Measurements from ENCODE around the gene SCOC. TPM values are rescaled to one million over a fixed set of nuclear protein-coding genes. Genes with fewer than 3 reads are reported as not detected.
A peak's percentile ranks its signal among the peaks of the same experiment; 100 is the strongest.

The SCOC gene
- total and polyA plus RNA-seq, 2 donors (not counting 3 experiments of a cell fraction or from before 2014, with no cell fraction given), result 12.3 to 38.3 TPM

- peak overlapping the region; percentile 82 for H3K9ac ChIP-seq (replicated peaks; ENCODE audit: extremely low read depth, insufficient read depth, low read length)
- FAIRE-seq, result no peak
Observed at GRCh38 chr4:140374130-140374477, 658 bp downstream of the SCOC start.

More at GRCh38 chr4:140374130-140374477, 658 bp downstream of the SCOC start:
- DNase-seq (ENCODE audit: low read depth, low spot score), result no peak
- Histone ChIP-seq H3K36me3 (ENCODE audit: control insufficient read depth in 2 of 2, extremely low read depth in 1 of 2, insufficient read depth in 2 of 2, low read length in 2 of 2) (peaks cover 0 to 2% of the 10 kb centered on the region in 2 experiments), H3K9me3 (replicated peaks; ENCODE audit: control insufficient read depth, insufficient read depth, low read length) (no peaks in the 10 kb centered on the region), H4K20me1 (replicated peaks; ENCODE audit: control insufficient read depth, extremely low read depth, insufficient read depth, low read length) (no peaks in the 10 kb centered on the region), H3K79me2 (ENCODE audit: control insufficient read depth, insufficient read depth, low read length) (peaks cover 38% of the 10 kb centered on the region), H3K9me1 (replicated peaks; ENCODE audit: control insufficient read depth, extremely low read depth, insufficient read depth, low read length) (no peaks in the 10 kb centered on the region), H3K4me1 (ENCODE audit: control insufficient read depth, extremely low read depth, insufficient read depth, low read length) (peaks cover 14% of the 10 kb centered on the region), H3K27me3 (ENCODE audit: control insufficient read depth in 2 of 2, insufficient read depth in 2 of 2, low read length in 2 of 2) (no peaks in the 10 kb centered on the region), H3K4me3 (replicated peaks in 1 of 3; ENCODE audit: insufficient read depth in 1 of 3, low read depth in 1 of 3, low read length in 3 of 3) (peak overlapping the region; percentile 76 to 79 (median 78)), H3K4me2 (ENCODE audit: insufficient read depth, low read length) (peak overlapping the region; percentile 93), H2AFZ (ENCODE audit: low read depth, low read length) (peak overlapping the region; percentile 81), H3K27ac (ENCODE audit: insufficient read depth, low read depth, low read length) (peak overlapping the region; percentile 61)
- TF ChIP-seq POLR2A (IDR thresholded peaks at IDR 0.05; ENCODE audit: low read depth, low read length) (no peak), EZH2 (IDR thresholded peaks at IDR 0.05; ENCODE audit: borderline replicate concordance, low read depth, low read length, severe bottlenecking) (no peak), GATA2 (IDR thresholded peaks at IDR 0.05; ENCODE audit: insufficient read depth, insufficient read length, low read depth, low read length) (no peak), JUN (IDR thresholded peaks at IDR 0.05; ENCODE audit: borderline replicate concordance, insufficient read depth, insufficient read length, low read depth) (no peak), MAX (IDR thresholded peaks at IDR 0.05; ENCODE audit: insufficient read depth, insufficient read length) (no peak), CTCF (IDR thresholded peaks at IDR 0.05; ENCODE audit: extremely low read depth in 1 of 2, insufficient read depth in 1 of 2, low read depth in 1 of 2, low read length in 2 of 2) (no peak), MYC (IDR thresholded peaks at IDR 0.05; ENCODE audit: low read depth, low read length) (no peak), POLR2AphosphoS5 (IDR thresholded peaks at IDR 0.05; ENCODE audit: insufficient read depth, low read depth, low read length) (no peak), FOS (IDR thresholded peaks at IDR 0.05; ENCODE audit: borderline replicate concordance, insufficient read depth, low read length) (no peak)
- CTCF ChIA-PET, result interaction anchor here (0.9 to 5.6 kb wide), 12 partner anchors 9 to 717 kb away, joined by 4 to 60 read pairs (median 6); partner anchors contain the start of gene CLGN
- POLR2A ChIA-PET, result interaction anchor here (1.3 kb wide), 1 partner anchor 150 kb away, joined by 4 read pairs; the partner anchor contains the start of gene ELMOD2
- dilution Hi-C loops (cut with MboI; ENCODE audit: extremely low pct_ligation_motif_present, low sequenced_read_pairs) (no loop called here), intact Hi-C loops (cut with micrococcal nuclease) (loop anchor here (5.0 kb wide), 1 partner anchor 222 kb away; the partner anchor contains the start of gene MAML3)
- BruUV-seq (replicated peaks), result no TSS peak

Measured in endothelial cell of umbilical vein (primary cell).